HEK293 (cell line): Measurements from ENCODE around the gene PACSIN2.

Source experiments
- CTCF ChIA-PET: fragments of 350-600 bp; formaldehyde crosslinking; extraction: SDS; loops from one replicate; lab custom pipeline; 2021; ENCODE audit warnings: antibody characterized with exemption; lab: Yijun Ruan, JAX
- POLR2A ChIA-PET: fragments of 300-600 bp; formaldehyde crosslinking; extraction: SDS; loops from one replicate; lab custom pipeline; 2020; ENCODE audit warnings: antibody characterized with exemption, inconsistent platforms; lab: Yijun Ruan, JAX
- H3K27ac ChIP-seq: fragments of 200-500 bp; sonication (Bioruptor generic); 2 replicates; pipeline ENCODE4 v1.5.1; 2014; ENCODE audit warnings: low read depth, low read length, control low read depth, inconsistent platforms; ENCODE audit errors: extremely low read depth
- H3K36me3 ChIP-seq, 2 experiments: fragments of 200-500 bp in 1 of 2; sonication (Bioruptor generic) in 1 of 2; 1 replicate in 1 of 2; 2 replicates in 1 of 2; pipeline ENCODE4 v1.5.1; 2014 to 2017; ENCODE audit warnings: inconsistent platforms in 2 of 2, low read length in 2 of 2; ENCODE audit not compliant: control insufficient read depth in 2 of 2, insufficient read depth in 1 of 2
- H3K4me1 ChIP-seq: fragments of 200-500 bp; sonication (Bioruptor generic); 2 replicates; pipeline ENCODE4 v1.5.1; 2014; ENCODE audit warnings: mild to moderate bottlenecking, low read length, inconsistent platforms; ENCODE audit not compliant: control insufficient read depth, insufficient read depth
- H3K4me3 ChIP-seq: 2 replicates; pipeline ENCODE4 v1.5.1; 2011; ENCODE audit warnings: low read depth, mild to moderate bottlenecking, control low read depth, low read length, moderate library complexity
- H3K9me3 ChIP-seq: fragments of 200-500 bp; sonication (Bioruptor generic); 2 replicates; pipeline ENCODE4 v1.5.1; 2014; ENCODE audit warnings: low read depth, low read length, inconsistent platforms; ENCODE audit not compliant: control insufficient read depth, insufficient read depth
- KLF1 ChIP-seq: fragments of 450-650 bp; formaldehyde crosslinking; IDR thresholded peaks from 2 replicates; pipeline ENCODE4 v1.5.1; 2016; ENCODE audit warnings: missing biosample characterization, missing genetic modification characterization
- MYNN ChIP-seq: fragments of 450-650 bp; formaldehyde crosslinking; IDR thresholded peaks from 2 replicates; pipeline ENCODE4 v1.5.1; 2016; ENCODE audit warnings: missing biosample characterization, missing genetic modification characterization, borderline replicate concordance
- ZBTB11 ChIP-seq: fragments of 450-650 bp; formaldehyde crosslinking; conservative IDR thresholded peaks from 2 replicates; pipeline ENCODE4 v1.5.1; 2016; ENCODE audit warnings: low read depth, missing biosample characterization, missing genetic modification characterization
- ZBTB6 ChIP-seq: fragments of 450-650 bp; formaldehyde crosslinking; IDR thresholded peaks from 2 replicates; pipeline ENCODE4 v1.5.1; 2017; ENCODE audit warnings: missing biosample characterization, missing genetic modification characterization
- ZEB2 ChIP-seq: fragments of 450-650 bp; formaldehyde crosslinking; IDR thresholded peaks from 2 replicates; pipeline ENCODE4 v1.5.1; 2016; ENCODE audit warnings: missing biosample characterization, missing genetic modification characterization
- ZFP69B ChIP-seq: fragments of 450-650 bp; formaldehyde crosslinking; IDR thresholded peaks from 2 replicates; pipeline ENCODE4 v1.5.1; 2016; ENCODE audit warnings: missing biosample characterization, missing genetic modification characterization
- ZNF184 ChIP-seq: fragments of 450-650 bp; IDR thresholded peaks from 2 replicates; pipeline ENCODE4 v1.5.1; 2018; ENCODE audit warnings: missing biosample characterization, mild to moderate bottlenecking, missing genetic modification characterization
- ZNF223 ChIP-seq: fragments of 450-650 bp; formaldehyde crosslinking; IDR thresholded peaks from 2 replicates; pipeline ENCODE4 v1.5.1; 2016; ENCODE audit warnings: missing biosample characterization, missing genetic modification characterization
- ZNF518A ChIP-seq: fragments of 450-650 bp; formaldehyde crosslinking; conservative IDR thresholded peaks from 2 replicates; pipeline ENCODE4 v1.5.1; 2016; ENCODE audit warnings: low read depth, missing biosample characterization, missing genetic modification characterization
- ZNF558 ChIP-seq: fragments of 450-650 bp; formaldehyde crosslinking; IDR thresholded peaks from 2 replicates; pipeline ENCODE4 v1.5.1; 2016; ENCODE audit warnings: missing biosample characterization, missing genetic modification characterization
- ZNF792 ChIP-seq: fragments of 450-650 bp; formaldehyde crosslinking; IDR thresholded peaks from 2 replicates; pipeline ENCODE4 v1.5.1; 2016; ENCODE audit warnings: missing biosample characterization, missing genetic modification characterization
- ZNF843 ChIP-seq: fragments of 450-650 bp; formaldehyde crosslinking; IDR thresholded peaks from 2 replicates; pipeline ENCODE4 v1.5.1; 2016; ENCODE audit warnings: missing biosample characterization, missing genetic modification characterization
- ZSCAN5A ChIP-seq: fragments of 450-650 bp; formaldehyde crosslinking; IDR thresholded peaks from 2 replicates; pipeline ENCODE4 v1.5.1; 2016; ENCODE audit warnings: missing biosample characterization, missing genetic modification characterization

Gene PACSIN2

GRCh38 chr22:42860968-42861367 is 154.0 kb downstream of the PACSIN2 start:
- no peaks in the 10 kb centered on the region for H3K36me3 ChIP-seq
- H3K4me3 ChIP-seq, result no peak overlapping the region
- POLR2A ChIA-PET, result interaction anchor here (0.9 kb wide), 1 partner anchor 16 kb away, joined by 5 read pairs; no protein-coding TSS in a partner anchor
- peaks cover under 1% of the 10 kb centered on the region; the same call in 1 of the 2 replicates for H3K4me1 ChIP-seq
- no peak for TF ChIP-seq ZBTB11
- TF ChIP-seq ZFP69B, result no peak
- no peak for TF ChIP-seq ZNF184 (tag by site-specific recombination)
- no peak for TF ChIP-seq ZEB2 (tag by site-specific recombination)
- TF ChIP-seq MYNN (tag by site-specific recombination), result no peak
- no peak for TF ChIP-seq ZNF223 (tag by site-specific recombination)
- no peak for TF ChIP-seq ZNF792 (tag by site-specific recombination)
- no peak for TF ChIP-seq ZSCAN5A (tag by site-specific recombination)
- no peak for TF ChIP-seq ZNF558 (tag by site-specific recombination)
- no peak for TF ChIP-seq ZNF843 (tag by site-specific recombination)
- no peak for TF ChIP-seq KLF1 (tag by site-specific recombination)
- no peak for TF ChIP-seq ZNF518A (tag by site-specific recombination)
- no peak for TF ChIP-seq ZBTB6 (tag by site-specific recombination)
- no peak overlapping the region for H3K27ac ChIP-seq
- CTCF ChIA-PET, result interaction anchor here (0.6 to 1.0 kb wide), 3 partner anchors 10 to 99 kb away, joined by 3 read pairs; no protein-coding TSS in a partner anchor
- no peaks in the 10 kb centered on the region for H3K9me3 ChIP-seq
